NCI-H1694 treated with DMSO at 0.1 percent for 48 hours (cell line): Measurements from ENCODE around the gene TEAD3.

Experiments used
- DNase-seq: peaks from one replicate; lab custom pipeline; 2025; lab: John Stamatoyannopoulos, UW

The TEAD3 gene

GRCh38 chr6:35512740-35513139, 15.9 kb upstream of the TEAD3 start, which contains the start of gene TULP1:
Gene TULP1, minus strand, starts transcription at chr6:35512896. Its CDS starts 38 bp downstream, at chr6:35512858.
- DNase-seq, result no peak

GRCh38 chr6:35512006-35512405, 15.1 kb upstream of the TEAD3 start:
- DNase-seq, result no peak

DNA sequence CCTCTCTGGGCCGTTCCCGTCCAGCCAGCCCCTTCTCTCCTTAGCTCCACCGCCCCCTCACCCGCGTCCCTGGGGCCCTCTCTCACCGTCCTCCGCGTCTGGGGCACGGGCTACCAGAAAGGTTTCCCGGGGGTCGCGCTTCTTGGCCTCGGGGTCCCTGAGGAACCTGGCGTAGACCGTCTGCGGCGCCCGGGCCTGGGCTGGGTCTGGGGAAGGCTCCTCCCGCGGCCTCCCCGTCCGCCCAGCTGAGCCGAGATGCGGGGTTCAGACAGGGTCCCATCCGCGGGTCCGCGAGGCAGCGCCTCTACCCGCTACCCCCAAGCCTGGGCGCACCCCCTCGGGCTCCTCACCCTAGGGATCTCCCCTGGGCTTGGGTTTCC, 14.7 kb upstream of the TEAD3 start:
- no peak for DNase-seq

GRCh38 chr6:35510916-35511561, 14.2 kb upstream of the TEAD3 start:
- no peak for DNase-seq

DNA sequence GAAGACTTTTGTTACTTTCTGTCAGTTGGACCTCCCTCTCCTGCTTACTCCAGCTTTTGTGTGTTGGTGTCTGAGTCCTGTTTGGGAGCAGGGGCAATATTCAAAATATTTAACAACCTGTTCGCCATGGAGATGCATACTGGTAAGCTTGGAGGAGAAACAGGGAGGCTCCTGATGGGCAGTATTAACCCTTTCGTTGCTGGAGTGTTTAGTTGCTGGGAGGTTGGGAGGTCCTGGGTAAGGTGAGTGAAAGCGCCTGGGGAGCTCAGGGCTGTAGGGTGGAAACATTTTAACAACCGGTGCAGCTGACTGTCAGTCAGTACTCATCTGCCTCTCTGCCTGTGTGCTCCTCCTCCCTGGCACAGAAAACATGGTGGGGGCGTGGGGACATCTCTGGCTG, 11.7 kb upstream of the TEAD3 start:
- DNase-seq, result no peak

DNA sequence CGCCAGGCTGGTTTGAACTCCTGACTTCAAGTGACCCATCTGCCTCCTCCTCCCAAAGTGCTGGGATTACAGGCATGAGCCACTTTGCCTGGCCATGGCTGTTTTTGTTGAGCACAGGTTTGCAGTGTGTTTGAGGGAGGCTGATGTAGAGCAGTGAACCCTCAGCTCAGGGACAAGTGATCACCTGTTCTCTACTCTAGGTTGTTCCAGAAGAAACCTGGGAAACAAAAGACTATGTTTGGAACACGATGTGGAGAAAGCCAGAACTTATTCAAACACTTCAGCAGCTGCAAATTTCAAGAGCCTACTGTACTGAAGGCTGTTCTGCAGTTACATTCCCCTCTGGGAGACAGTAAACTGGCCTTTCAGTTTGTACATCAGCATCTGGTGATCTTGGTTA, 11.1 kb upstream of the TEAD3 start:
- no peak for DNase-seq

DNA sequence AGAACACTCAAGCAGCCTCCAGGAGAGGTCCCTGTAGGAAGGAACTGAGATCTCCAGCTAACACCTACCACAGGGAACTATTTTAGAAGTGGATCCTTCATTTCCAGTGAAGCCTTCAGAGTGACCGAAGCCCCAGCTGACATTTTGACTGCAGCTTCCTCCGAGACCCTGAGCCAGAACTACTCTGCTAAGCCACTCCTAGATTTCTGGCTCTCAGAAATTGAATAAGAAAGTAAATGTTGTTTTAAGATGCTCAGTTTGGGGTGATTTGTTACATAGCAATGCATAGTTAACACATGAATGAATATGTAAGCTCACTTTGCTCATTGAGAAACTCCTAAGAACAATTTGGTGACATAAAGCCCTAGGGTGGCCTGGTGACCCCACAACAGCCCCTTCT, 10.3 kb upstream of the TEAD3 start:
- no peak for DNase-seq

DNA sequence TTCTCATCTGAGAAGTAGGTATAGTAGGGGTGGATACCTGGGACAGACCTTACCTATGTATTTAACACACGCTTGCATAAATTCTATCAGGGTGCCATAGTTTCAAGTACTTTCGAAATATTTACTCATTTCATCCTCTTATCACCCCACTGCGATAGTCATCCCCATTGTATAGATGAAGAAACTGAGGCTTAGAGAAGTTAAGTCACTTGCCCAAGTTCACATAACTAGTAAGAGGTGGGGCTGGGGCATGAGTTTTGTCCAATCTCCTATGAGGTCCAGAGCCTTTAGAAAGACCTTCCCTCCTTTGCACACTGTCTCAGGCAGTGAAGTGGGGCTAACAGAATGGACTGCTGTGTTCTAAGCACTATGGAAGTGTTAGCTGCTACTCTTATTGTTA, 9.7 kb upstream of the TEAD3 start:
- DNase-seq, result no peak

DNA sequence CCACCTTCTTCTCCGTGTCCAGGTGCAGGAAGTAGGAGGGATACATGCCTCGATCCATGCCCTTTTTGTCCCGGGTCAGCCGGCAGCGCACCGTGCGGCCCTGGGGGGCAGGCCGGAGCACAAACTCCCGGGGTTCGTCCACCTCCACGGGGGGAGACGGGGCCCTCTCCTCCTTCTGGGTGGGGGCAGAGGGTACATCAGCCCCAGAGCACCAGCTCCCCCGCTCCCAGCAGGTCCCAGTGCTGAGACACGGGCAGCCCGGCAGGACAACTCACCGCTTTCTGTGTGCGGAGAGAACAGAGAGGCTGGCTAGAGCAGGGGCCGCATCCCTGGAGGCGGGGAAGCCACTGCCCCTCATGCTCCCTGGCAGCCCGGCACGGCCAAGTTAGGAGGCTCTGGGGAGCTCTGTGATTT, 9.1 kb upstream of the TEAD3 start:
- no peak for DNase-seq

- no peak for DNase-seq
Measured at GRCh38 chr6:35503534-35503933, 6.7 kb upstream of the TEAD3 start.

- DNase-seq, result no peak
Measured at GRCh38 chr6:35501784-35502183, 4.9 kb upstream of the TEAD3 start.

- no peak for DNase-seq
Measured at GRCh38 chr6:35500782-35501181, 3.9 kb upstream of the TEAD3 start.

- DNase-seq, result no peak
Measured at GRCh38 chr6:35499372-35499771, 2.5 kb upstream of the TEAD3 start.

- no peak for DNase-seq
Measured at GRCh38 chr6:35498422-35499067, 1.7 kb upstream of the TEAD3 start.

GRCh38 chr6:35497571-35498421, 917 bp upstream of the TEAD3 start:
- DNase-seq, result no peak

DNA sequence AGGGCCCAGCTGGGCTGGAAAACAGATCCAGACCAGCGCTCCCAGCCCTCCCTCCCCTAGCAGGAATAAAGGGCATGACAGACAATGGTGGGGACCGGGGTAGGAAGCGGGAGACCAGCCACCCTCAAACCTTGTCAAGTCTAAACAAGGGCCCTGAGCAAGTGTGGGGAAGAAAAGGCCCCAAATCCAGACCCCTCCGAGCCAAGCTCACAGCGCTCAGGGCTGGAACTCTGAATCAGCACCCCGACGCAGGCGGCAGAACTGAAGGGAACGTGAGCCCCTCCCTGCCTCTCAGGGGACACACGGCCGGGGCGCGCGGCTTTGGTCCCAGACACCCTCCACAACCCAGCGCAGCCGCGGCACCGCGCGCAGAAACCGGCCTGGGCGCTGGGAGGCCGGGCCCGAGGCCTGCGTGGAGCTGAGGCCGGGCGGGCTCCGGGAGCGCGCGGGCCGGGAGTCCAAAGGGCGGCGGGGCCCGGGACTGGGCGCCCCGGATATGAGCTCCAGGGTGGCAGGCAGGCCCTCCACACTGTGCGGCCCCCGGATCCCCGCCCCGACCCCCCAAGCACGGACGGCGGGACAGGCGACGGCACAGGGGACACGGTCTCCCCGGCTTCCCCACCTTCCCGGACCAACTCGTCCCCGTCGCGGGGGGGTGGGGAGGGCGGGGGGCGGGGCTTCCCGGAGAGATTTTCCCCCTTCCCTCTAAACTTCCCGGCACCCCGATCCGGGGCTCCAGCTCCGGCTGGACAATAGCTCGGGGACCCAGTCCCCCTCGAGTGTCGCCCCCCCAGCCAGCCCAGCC, 641 bp downstream of the TEAD3 start:
- DNase-seq, result no peak

DNA sequence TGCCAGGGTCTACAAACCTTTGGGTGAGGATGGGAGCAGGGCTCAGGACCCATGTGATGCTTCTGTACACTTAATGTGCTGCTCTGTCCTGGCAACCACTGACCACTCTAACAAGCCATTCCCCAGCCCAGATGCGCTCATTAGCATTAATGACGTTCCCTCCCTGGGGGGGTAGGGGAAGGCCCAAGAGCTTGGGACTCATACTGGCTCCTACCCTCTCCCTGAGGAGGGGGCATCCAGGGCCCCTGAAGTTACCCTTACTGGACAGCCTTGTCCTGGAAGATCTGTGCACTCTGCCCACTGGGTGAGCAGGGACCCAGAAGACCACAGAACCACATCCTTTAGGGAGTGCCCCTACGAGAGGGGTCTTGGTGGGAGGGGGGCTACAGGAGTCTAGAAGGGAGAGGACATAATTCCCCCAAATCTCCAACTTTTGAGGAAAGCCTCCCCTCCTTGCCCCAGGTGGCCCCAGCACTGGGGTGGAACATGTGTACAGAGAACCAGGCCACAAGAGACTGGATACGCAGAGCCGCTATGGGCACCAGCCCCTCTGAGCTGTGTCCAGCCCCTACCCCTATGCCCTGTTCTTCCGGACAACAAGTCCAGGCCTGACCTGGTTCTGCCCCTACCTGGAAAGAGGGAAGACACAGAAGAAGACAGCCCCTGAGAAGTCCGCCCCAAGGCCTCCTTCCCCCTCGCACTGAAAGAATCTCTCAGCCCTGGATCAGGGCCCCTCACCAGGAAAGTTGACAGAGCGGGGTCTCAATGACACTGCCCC, 1.4 kb downstream of the TEAD3 start:
- no peak for DNase-seq

- DNase-seq, result no peak
Measured at GRCh38 chr6:35494161-35494563, 2.7 kb downstream of the TEAD3 start.

DNA sequence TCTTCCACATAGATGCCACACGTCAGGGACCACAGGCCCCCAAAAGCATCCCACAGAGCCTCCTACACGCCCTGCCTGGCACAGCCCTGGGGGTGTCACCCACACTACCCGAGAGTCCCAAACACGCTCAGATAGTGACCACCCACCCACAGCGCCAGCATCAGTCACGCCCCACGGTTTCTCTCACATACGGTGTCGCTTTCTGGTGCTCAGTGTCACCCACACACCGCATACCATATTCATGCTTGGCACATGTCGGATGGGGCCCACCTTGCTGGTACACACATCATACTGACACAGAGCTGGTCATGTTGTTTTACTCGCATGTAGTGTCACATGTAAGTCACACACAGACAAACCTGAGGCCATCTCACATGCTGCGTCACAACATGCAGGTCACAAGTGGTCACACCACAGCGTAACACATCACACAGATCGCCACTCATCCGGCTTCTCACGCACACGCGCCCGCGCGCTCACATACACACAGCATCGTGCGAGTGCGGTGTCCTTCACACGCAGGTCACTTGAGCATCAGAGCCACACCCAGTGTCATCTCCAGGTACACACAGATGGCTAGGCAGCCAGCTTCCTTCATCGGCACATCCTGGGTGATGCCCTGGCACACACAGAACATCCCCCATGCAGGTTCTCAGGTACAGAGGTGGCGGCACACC, 3.4 kb downstream of the TEAD3 start:
- no peak for DNase-seq

DNA sequence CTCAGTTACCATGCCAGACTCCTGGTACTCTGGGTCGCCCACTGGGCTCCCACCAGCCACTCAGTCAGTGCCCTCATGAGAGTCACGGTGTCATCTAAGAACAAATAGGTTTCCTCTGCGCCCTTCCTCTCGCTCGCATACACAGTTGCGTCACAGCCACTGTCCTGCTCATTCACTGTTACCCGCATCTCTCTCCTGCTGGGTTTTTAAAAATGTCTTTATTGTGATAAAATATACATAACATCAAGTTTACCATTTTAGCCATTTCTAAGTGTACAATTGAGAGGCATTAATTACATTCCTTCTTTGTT, 4.0 kb downstream of the TEAD3 start:
- no peak for DNase-seq
